ENCODE results near the gene AGPAT4.

- TF ChIP-seq CTCF (IDR thresholded peaks at IDR 0.05): no peak
- TF ChIP-seq POLR2A (IDR thresholded peaks at IDR 0.05): no peak
- TF ChIP-seq POLR2AphosphoS5 (IDR thresholded peaks at IDR 0.05): no peak
These were observed 193.4 kb downstream of the AGPAT4 start for GRCh38 chr6:161080263-161080970.

All from breast epithelium (tissue), 3 donors.